B cell (primary cell): ENCODE results near the gene PHTF2. TPM values are rescaled to one million over a fixed set of nuclear protein-coding genes. Genes with fewer than 3 reads are reported as not detected.

Source experiments
- ATAC-seq: fragments of 200-7000 bp; cut with Tn5 transposase; one replicate; pipeline ENCODE4 v1.10.0; 2021; ENCODE audit warnings: low read depth, mild to moderate bottlenecking, moderate number of reproducible peaks, moderate library complexity
- CTCF ChIA-PET: fragments of 350-600 bp; sonication (Branson Sonifier 250); formaldehyde crosslinking; loops from one replicate; lab custom pipeline; 2021; ENCODE audit warnings: antibody characterized with exemption, inconsistent platforms; lab: Charles Lee
- POLR2A ChIA-PET: fragments of 350-600 bp; sonication (Branson Sonifier 250); formaldehyde crosslinking; loops from one replicate; lab custom pipeline; 2021; ENCODE audit warnings: antibody characterized with exemption; lab: Charles Lee
- DNase-seq: peaks from one replicate; pipeline ENCODE4 v3.0.0; 2013
- H2AFZ ChIP-seq: 2 replicates; pipeline ENCODE4 v1.6.1; 2012; ENCODE audit warnings: mild to moderate bottlenecking, low read depth, low read length; ENCODE audit not compliant: insufficient read depth, poor library complexity, severe bottlenecking
- H3K27ac ChIP-seq, 2 donors: 1 replicate in 1 of 2; 2 replicates in 1 of 2; pipeline ENCODE4 v1.5.1; 2012 to 2013; ENCODE audit warnings: low read length in 2 of 2, mild to moderate bottlenecking in 2 of 2, moderate library complexity in 1 of 2
- H3K27me3 ChIP-seq, 4 experiments: fragments of 200-600 bp in 1 of 4; sonication (generic) in 1 of 4; replicated peaks in 1 of 4; 1 replicate in 2 of 4; 2 replicates in 2 of 4; pipeline versions ENCODE4 v1.6.1 to v1.7.0; 2013 to 2016; ENCODE audit warnings: low read length in 3 of 4, mild to moderate bottlenecking in 2 of 4, mixed read lengths in 1 of 4, moderate library complexity in 1 of 4; ENCODE audit not compliant: insufficient read depth in 4 of 4, control insufficient read depth in 3 of 4; ENCODE audit errors: control extremely low read depth in 1 of 4
- H3K36me3 ChIP-seq, 2 experiments: replicated peaks in 1 of 2; 1 replicate in 1 of 2; 2 replicates in 1 of 2; pipeline versions ENCODE4 v1.6.1 to v1.7.1; 2013; ENCODE audit warnings: low read length in 1 of 2; ENCODE audit not compliant: insufficient read depth in 2 of 2, control insufficient read depth in 1 of 2; ENCODE audit errors: control extremely low read depth in 1 of 2, extremely low read depth in 1 of 2
- H3K4me1 ChIP-seq, 2 donors: fragments of 200-600 bp in 1 of 2; sonication (generic) in 1 of 2; 1 replicate in 1 of 2; 2 replicates in 1 of 2; pipeline versions ENCODE4 v1.5.1 to v1.6.1; 2013 to 2017; ENCODE audit warnings: low read length in 2 of 2; ENCODE audit not compliant: control insufficient read depth in 2 of 2, insufficient read depth in 2 of 2
- H3K4me2 ChIP-seq: replicated peaks from 2 replicates; pipeline ENCODE3; 2012; ENCODE audit warnings: mild to moderate bottlenecking, low read depth, low read length; ENCODE audit not compliant: poor library complexity, severe bottlenecking
- H3K4me3 ChIP-seq, 5 experiments: fragments of 200-600 bp in 1 of 5; sonication (generic) in 1 of 5; 1 replicate in 3 of 5; 2 replicates in 2 of 5; pipeline versions ENCODE4 v1.5.1 to v1.7.0; 2011 to 2016; ENCODE audit warnings: low read length in 4 of 5, mild to moderate bottlenecking in 4 of 5, low read depth in 2 of 5, control low read depth in 1 of 5, moderate library complexity in 1 of 5; ENCODE audit not compliant: insufficient read depth in 1 of 5; ENCODE audit errors: control extremely low read depth in 1 of 5, extremely low read depth in 1 of 5
- H3K79me2 ChIP-seq: fragments of 200-600 bp; sonication (generic); one replicate; pipeline ENCODE4 v1.6.0; 2016; ENCODE audit warnings: low read length; ENCODE audit not compliant: control insufficient read depth, insufficient read depth
- H3K9ac ChIP-seq: fragments of 200-600 bp; sonication (generic); 2 replicates; pipeline ENCODE4 v1.6.1; 2017; ENCODE audit warnings: mild to moderate bottlenecking, low read length, moderate library complexity
- H3K9me3 ChIP-seq, 3 donors: one replicate each; pipeline versions ENCODE4 v1.6.1 to v1.7.1; 2013; ENCODE audit warnings: low read length in 2 of 3; ENCODE audit not compliant: control insufficient read depth in 2 of 3, insufficient read depth in 1 of 3; ENCODE audit errors: control extremely low read depth in 1 of 3
- H4K20me1 ChIP-seq: 2 replicates; pipeline ENCODE4 v1.6.0; 2012; ENCODE audit warnings: mild to moderate bottlenecking, low read length; ENCODE audit not compliant: insufficient read depth, control insufficient read depth, poor library complexity, severe bottlenecking
- H3K27ac Mint-ChIP-seq: one replicate; pipeline ENCODE4 v1.8.0; 2021; ENCODE audit warnings: mixed read lengths
- H3K27me3 Mint-ChIP-seq: one replicate; pipeline ENCODE4 v1.8.0; 2021; ENCODE audit warnings: mixed read lengths
- H3K4me1 Mint-ChIP-seq: one replicate; pipeline ENCODE4 v1.8.0; 2021; ENCODE audit warnings: mixed read lengths
- H3K4me3 Mint-ChIP-seq: one replicate; pipeline ENCODE4 v1.8.0; 2021; ENCODE audit warnings: mixed read lengths
- H3K9me3 Mint-ChIP-seq: one replicate; pipeline ENCODE4 v1.8.0; 2022; ENCODE audit warnings: mixed read lengths; ENCODE audit not compliant: insufficient read depth
- EZH2 ChIP-seq: IDR thresholded peaks from 2 replicates; pipeline ENCODE4 v1.6.1; 2012; ENCODE audit warnings: borderline replicate concordance, low read depth, mild to moderate bottlenecking, moderate library complexity, low read length; ENCODE audit not compliant: insufficient read depth, poor library complexity, severe bottlenecking
- WGBS: methylation state at CpG from one replicate; pipeline ENCODE4 v1.1.5; 2013; ENCODE audit warnings: missing lambda C conversion rate; ENCODE audit not compliant: insufficient coverage; 5-methylcytosine and 5-hydroxymethylcytosine counted together
- intact Hi-C: fragments of 100-400 bp; cut with micrococcal nuclease; formaldehyde crosslinking; loops from one replicate; pipeline ENCODE4 v1.10.0; 2022
- polyA plus RNA-seq: library from polyadenylated mRNA; depleted of rRNA; stranded (reverse); fragments of >200 nt; gene quantifications from 2 replicates; pipeline ENCODE4 v1.2.3, GENCODE V29; 2012
- total RNA-seq, 2 donors: library from RNA; stranded (reverse); fragments of 120-200 nt in 1 of 2; gene quantifications; 1 replicate in 1 of 2; 2 replicates in 1 of 2; pipeline versions ENCODE4 v1.2.3 to v1.2.4, GENCODE V29; 2013 to 2022
- TF ChIP-seq, protein P1 (sequence below): fragments of 200-600 bp; IDR thresholded peaks from one replicate; pipeline ENCODE4 v1.8.0; 2022; ENCODE audit warnings: antibody characterized with exemption, mild to moderate bottlenecking

PHTF2 gene
- total and polyA plus RNA-seq, 2 donors (not counting 1 experiment from before 2014, with no cell fraction given) = 35.3 to 44.8 TPM

DNA sequence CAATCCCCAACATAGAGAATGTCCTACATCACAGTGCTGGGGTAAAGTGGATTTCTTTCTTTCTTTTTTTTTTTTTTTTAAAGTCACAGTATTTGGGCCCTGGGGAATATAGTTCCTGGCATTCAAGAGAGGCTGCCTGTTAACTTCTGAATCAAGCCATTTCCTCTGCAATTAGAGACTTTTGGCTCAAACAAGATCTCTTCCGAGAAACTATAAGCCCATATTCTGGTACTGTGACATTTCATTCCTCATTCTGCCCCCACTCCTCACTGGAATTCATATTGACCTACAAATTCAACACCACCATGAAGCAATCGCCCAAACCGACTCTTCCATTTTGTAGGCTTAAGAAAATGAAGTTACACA lies 187.4 kb downstream of the PHTF2 start:
- POLR2A ChIA-PET = no interaction called here
- H3K27me3 Mint-ChIP-seq = peaks cover 8% of the 10 kb centered on the region
- no peak overlapping the region for H3K4me2 ChIP-seq
- DNase-seq (no peak), ATAC-seq (no peak)
- H3K27ac ChIP-seq = no peak overlapping the region
- no peak overlapping the region for H3K9ac ChIP-seq
- no peak overlapping the region for H3K4me3 ChIP-seq
- H3K9me3 Mint-ChIP-seq = no peaks in the 10 kb centered on the region
- H4K20me1 ChIP-seq = no peaks in the 10 kb centered on the region
- H3K27ac Mint-ChIP-seq = no peak overlapping the region
- intact Hi-C loops = no loop called here
- TF ChIP-seq EZH2 = no peak
- TF ChIP-seq, protein P1, sequence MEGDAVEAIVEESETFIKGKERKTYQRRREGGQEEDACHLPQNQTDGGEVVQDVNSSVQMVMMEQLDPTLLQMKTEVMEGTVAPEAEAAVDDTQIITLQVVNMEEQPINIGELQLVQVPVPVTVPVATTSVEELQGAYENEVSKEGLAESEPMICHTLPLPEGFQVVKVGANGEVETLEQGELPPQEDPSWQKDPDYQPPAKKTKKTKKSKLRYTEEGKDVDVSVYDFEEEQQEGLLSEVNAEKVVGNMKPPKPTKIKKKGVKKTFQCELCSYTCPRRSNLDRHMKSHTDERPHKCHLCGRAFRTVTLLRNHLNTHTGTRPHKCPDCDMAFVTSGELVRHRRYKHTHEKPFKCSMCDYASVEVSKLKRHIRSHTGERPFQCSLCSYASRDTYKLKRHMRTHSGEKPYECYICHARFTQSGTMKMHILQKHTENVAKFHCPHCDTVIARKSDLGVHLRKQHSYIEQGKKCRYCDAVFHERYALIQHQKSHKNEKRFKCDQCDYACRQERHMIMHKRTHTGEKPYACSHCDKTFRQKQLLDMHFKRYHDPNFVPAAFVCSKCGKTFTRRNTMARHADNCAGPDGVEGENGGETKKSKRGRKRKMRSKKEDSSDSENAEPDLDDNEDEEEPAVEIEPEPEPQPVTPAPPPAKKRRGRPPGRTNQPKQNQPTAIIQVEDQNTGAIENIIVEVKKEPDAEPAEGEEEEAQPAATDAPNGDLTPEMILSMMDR = no peak
- H3K4me3 Mint-ChIP-seq = no peak overlapping the region
- no peaks in the 10 kb centered on the region for H3K4me1 ChIP-seq
- no peaks in the 10 kb centered on the region for H3K79me2 ChIP-seq
- no peak overlapping the region for H2AFZ ChIP-seq
- H3K4me1 Mint-ChIP-seq = no peaks in the 10 kb centered on the region
- CTCF ChIA-PET = no interaction called here
- H3K27me3 ChIP-seq = no peaks in the 10 kb centered on the region
- no peaks in the 10 kb centered on the region for H3K9me3 ChIP-seq
- 85% methylated on average over 3 of the region's 3 CpGs for WGBS
- no peaks in the 10 kb centered on the region for H3K36me3 ChIP-seq

DNA sequence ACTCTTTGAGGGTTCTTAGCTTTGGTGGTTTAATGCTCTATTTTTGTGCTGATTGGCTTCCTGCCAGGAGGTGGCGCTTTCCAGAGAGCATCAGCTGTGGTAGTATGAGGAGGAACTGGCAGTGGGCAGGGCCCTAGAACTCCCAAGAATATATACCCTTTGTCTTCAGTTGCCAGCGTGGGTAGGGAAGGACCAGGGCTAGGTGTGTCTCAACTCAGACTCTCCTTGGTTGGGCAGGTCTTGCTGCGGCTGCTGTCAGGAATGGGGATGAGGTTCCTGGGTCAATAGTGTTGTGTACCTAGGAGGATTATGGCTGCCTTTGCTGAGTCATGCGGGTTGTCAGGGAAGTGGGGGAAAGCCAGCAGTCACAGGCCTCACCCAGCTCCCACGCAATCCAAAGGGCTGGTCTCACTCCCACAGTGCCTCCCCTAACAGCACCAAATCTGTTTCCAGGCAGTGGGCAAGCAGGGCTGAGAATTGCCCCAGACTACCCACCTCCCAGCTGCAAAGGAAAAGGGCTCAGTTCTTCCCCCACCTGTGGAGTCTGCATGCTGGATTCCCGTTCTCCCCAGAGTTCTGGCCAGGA lies 191.5 kb downstream of the PHTF2 start:
- Histone ChIP-seq H3K27me3 (no peaks in the 10 kb centered on the region), H2AFZ (no peak overlapping the region), H4K20me1 (no peaks in the 10 kb centered on the region), H3K9me3 (no peaks in the 10 kb centered on the region), H3K27ac (no peak overlapping the region), H3K4me2 (no peak overlapping the region), H3K4me3 (no peak overlapping the region), H3K9ac (no peak overlapping the region), H3K79me2 (no peaks in the 10 kb centered on the region), H3K4me1 (no peaks in the 10 kb centered on the region), H3K36me3 (no peaks in the 10 kb centered on the region)
- no peak overlapping the region for H3K27ac Mint-ChIP-seq
- no peak for ATAC-seq
- no peak overlapping the region for H3K4me3 Mint-ChIP-seq
- intact Hi-C loops = no loop called here
- no peak for TF ChIP-seq EZH2
- TF ChIP-seq, protein P1 = peak; percentile 52
- no peak for DNase-seq
- ChIA-PET CTCF (interaction anchor here (0.9 to 1.1 kb wide), 2 partner anchors 20 to 230 kb away, joined by 3 to 4 read pairs; no protein-coding TSS in a partner anchor), POLR2A (no interaction called here)
- 92% methylated on average over 3 of the region's 6 CpGs for WGBS
- H3K9me3 Mint-ChIP-seq = no peaks in the 10 kb centered on the region
- H3K4me1 Mint-ChIP-seq = no peaks in the 10 kb centered on the region
- H3K27me3 Mint-ChIP-seq = peaks cover 8% of the 10 kb centered on the region
